HCT116 (cell line): Measurements from ENCODE around the gene FSIP1.

Experiments
- CTCF ChIP-seq, 3 experiments: fragments of 200-600 bp in 1 of 3; sonication (generic) in 1 of 3; IDR thresholded peaks in 2 of 3; conservative IDR thresholded peaks in 1 of 3; 2 replicates each; pipeline ENCODE4 v1.5.1; 2012 to 2017; ENCODE audit warnings: low read depth in 2 of 3, low read length in 2 of 3, antibody characterized with exemption in 1 of 3, borderline replicate concordance in 1 of 3, control low read depth in 1 of 3, mild to moderate bottlenecking in 1 of 3, mixed read lengths in 1 of 3, mixed run types in 1 of 3, moderate library complexity in 1 of 3; ENCODE audit not compliant: insufficient read depth in 1 of 3
- POLR2A ChIP-seq: IDR thresholded peaks from 2 replicates; pipeline ENCODE4 v1.7.0; 2011; ENCODE audit warnings: borderline replicate concordance; ENCODE audit not compliant: insufficient read depth, insufficient read length; ENCODE audit errors: extremely low read depth
- POLR2AphosphoS5 ChIP-seq: IDR thresholded peaks from 2 replicates; pipeline ENCODE4 v1.6.1; 2011; ENCODE audit warnings: mild to moderate bottlenecking, low read depth, low read length, moderate library complexity
- ZNF274 ChIP-seq: fragments of 200-500 bp; sonication (Bioruptor generic); IDR thresholded peaks from 2 replicates; pipeline ENCODE4 v1.6.1; 2014; ENCODE audit warnings: mild to moderate bottlenecking, low read depth, low read length, inconsistent platforms

- TF ChIP-seq ZNF274 (no peak), CTCF (IDR thresholded peaks at IDR 0.05 in 2 of 3, conservative IDR thresholded peaks at IDR 0.05 in 1 of 3; ENCODE audit: borderline replicate concordance in 1 of 3, insufficient read depth in 1 of 3, low read depth in 2 of 3, low read length in 2 of 3) (no peak), POLR2A (no peak), POLR2AphosphoS5 (no peak)
These were observed 41.0 kb upstream of the FSIP1 start for GRCh38 chr15:39823634-39824033.
